ENCODE data around the gene AGK. TPM values are rescaled to one million over a fixed set of nuclear protein-coding genes. Genes with fewer than 3 reads are reported as not detected.

AGK gene
- total RNA-seq, 5 donors from 2014 or later (not counting 1 experiment from before 2014, with no cell fraction given) = 22.1 to 39.7 (median 28.8) TPM

DNA sequence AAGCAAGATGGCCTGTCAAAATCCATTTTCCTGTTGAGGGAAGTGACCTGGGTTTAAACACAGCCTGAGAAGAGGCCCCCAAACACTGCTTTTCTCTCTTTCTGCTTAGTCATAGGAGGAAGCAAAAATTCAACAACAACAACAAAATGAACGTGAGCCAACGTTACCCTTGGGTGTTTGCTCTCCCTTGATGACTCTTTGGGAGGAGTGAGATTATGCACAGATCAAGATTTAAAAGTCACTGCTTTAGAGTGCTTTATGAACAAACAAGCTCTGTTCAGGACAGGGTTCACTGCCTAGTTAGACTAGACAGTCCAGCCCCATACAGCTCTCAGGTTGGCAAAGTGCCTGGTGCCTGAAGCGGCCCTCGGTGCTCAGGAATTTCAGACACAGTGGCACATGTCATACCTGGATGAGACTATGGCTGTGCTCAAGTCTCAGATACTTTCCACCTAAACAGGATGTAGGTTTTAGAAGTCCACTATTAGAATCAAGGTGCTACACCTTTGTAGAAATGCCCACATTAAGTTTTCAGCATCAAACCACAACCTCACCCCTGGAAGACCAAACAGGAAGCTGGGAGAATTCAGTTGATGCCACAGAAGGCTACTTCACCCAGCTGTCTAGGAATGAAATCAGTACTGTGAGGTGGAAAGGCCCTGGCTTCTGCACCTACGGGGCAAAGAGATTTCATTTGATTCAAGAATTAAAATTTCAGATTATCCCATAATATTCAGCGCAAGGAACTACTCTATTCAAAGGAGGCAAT is 112.1 kb downstream of the AGK start:
- Histone ChIP-seq H3K36me3 (ENCODE audit: control insufficient read depth in 2 of 2, extremely low read depth in 1 of 2, insufficient read depth in 1 of 2, low read length in 1 of 2) (peaks cover 12 to 70% of the 10 kb centered on the region in 2 donors), H3K4me3 (ENCODE audit: control insufficient read depth in 1 of 2, extremely low read depth in 1 of 2, low read length in 1 of 2) (no peak overlapping the region), H3K27ac (ENCODE audit: low read length) (no peak overlapping the region), H3K9me3 (no peaks in the 10 kb centered on the region), H3K27me3 (replicated peaks in 1 of 2; ENCODE audit: control insufficient read depth in 2 of 2, extremely low read depth in 1 of 2, insufficient read depth in 2 of 2, low read length in 1 of 2) (no peaks in the 10 kb centered on the region), H3K4me1 (ENCODE audit: control insufficient read depth in 1 of 2, extremely low read depth in 1 of 2, insufficient read depth in 2 of 2, low read length in 2 of 2) (no peaks in the 10 kb centered on the region)
- Mint-ChIP-seq H3K27me3 (no peaks in the 10 kb centered on the region), H3K4me3 (no peak overlapping the region), H3K27ac (peak overlapping the region; percentile 64 to 74), H3K9me3 (no peaks in the 10 kb centered on the region), H3K4me1 (peaks cover 0 to 4% (median 4%) of the 10 kb centered on the region in 3 donors), H3K36me3 (peaks cover 40% of the 10 kb centered on the region)
- WGBS (ENCODE audit: insufficient coverage) = 75% methylated on average over 2 of the region's 6 CpGs
- no peak for ATAC-seq (replicated peaks in 1 of 4)
- CTCF ChIA-PET = no interaction called here
- POLR2A ChIA-PET = interaction anchor here in 1 of 2 donors (0.6 kb wide), 1 partner anchor 1183 kb away, joined by 5 read pairs; no protein-coding TSS in a partner anchor
- no peak for DNase-seq

DNA sequence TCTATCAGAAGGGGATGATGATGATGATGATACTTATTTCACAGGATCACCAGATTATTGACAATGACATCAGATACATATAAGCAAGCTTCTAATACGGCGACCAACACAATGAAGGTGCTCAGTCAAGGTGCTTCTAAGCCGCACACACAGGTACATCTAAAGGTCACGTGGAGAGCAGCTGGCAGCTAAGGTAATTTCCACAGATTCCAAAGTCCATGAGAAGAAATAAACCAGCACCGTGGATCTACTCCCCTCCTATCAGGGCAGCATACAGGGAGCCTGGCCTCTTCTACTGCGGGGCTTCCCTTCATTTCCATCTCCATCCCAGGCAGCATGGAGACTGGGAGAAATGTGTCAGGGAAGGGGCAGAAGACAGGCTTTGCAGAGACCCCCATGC is 113.2 kb downstream of the AGK start:
- Mint-ChIP-seq H3K36me3 (peaks cover 46% of the 10 kb centered on the region), H3K4me3 (no peak overlapping the region), H3K9me3 (no peaks in the 10 kb centered on the region), H3K4me1 (peaks cover 0 to 4% (median 4%) of the 10 kb centered on the region in 3 donors), H3K27ac (no peak overlapping the region), H3K27me3 (no peaks in the 10 kb centered on the region)
- ChIA-PET CTCF (interaction anchor here in 1 of 2 donors (0.6 kb wide), 1 partner anchor 1371 kb away, joined by 3 read pairs; no protein-coding TSS in a partner anchor), POLR2A (no interaction called here)
- H3K27me3 ChIP-seq (replicated peaks in 1 of 2; ENCODE audit: control insufficient read depth in 2 of 2, extremely low read depth in 1 of 2, insufficient read depth in 2 of 2, low read length in 1 of 2) = no peaks in the 10 kb centered on the region
- no peaks in the 10 kb centered on the region for H3K4me1 ChIP-seq (ENCODE audit: control insufficient read depth in 1 of 2, extremely low read depth in 1 of 2, insufficient read depth in 2 of 2, low read length in 2 of 2)
- no peaks in the 10 kb centered on the region for H3K9me3 ChIP-seq
- no peak overlapping the region for H3K27ac ChIP-seq (ENCODE audit: low read length)
- peaks cover 11 to 61% of the 10 kb centered on the region in 2 donors for H3K36me3 ChIP-seq (ENCODE audit: control insufficient read depth in 2 of 2, extremely low read depth in 1 of 2, insufficient read depth in 1 of 2, low read length in 1 of 2)
- DNase-seq = no peak
- 100% methylated on average over 4 of the region's 6 CpGs for WGBS (ENCODE audit: insufficient coverage)
- no peak overlapping the region for H3K4me3 ChIP-seq (ENCODE audit: control insufficient read depth in 1 of 2, extremely low read depth in 1 of 2, low read length in 1 of 2)
- no peak for ATAC-seq (replicated peaks in 1 of 4)

DNA sequence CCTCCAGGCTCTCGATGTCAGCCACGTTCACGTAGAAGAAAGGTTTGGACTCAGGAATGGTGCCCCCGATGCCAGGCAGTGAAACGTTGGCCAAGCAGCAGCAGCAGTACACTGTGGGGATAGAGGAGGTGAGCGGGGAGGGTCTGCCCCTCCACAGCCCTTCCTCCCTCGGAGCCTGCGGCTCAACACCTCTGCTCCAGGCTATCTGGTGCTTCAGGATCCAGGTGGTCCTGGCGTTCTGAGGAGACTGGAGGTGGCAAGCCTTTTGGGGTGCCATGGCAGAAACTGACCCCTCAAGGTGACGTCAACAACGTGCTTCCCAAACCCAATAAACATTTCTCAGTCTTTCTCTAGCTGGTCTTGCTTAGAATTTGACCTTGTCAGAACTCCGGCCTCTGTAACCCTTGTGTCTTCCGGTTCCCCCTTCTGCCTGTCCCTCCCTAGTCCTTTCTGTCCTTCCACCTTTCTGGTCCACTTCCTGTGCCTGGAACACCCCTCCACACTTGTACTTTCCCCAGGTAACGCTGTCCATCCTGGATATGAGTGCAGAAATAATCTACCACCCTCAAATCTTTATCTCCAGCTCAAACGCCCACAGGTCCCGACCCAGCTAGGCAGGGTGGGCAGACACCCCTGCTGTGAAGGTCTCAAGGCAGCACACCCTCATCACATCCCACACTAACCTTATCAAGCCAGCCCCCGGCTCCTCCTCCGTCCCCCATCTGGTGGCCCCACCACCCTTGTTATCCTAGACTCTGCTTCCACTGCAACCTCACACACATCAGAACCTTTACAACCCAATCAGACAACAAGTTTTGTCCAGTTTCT is 114.2 kb downstream of the AGK start:
- Histone ChIP-seq H3K27me3 (replicated peaks in 1 of 2; ENCODE audit: control insufficient read depth in 2 of 2, extremely low read depth in 1 of 2, insufficient read depth in 2 of 2, low read length in 1 of 2) (no peaks in the 10 kb centered on the region), H3K36me3 (ENCODE audit: control insufficient read depth in 2 of 2, extremely low read depth in 1 of 2, insufficient read depth in 1 of 2, low read length in 1 of 2) (peaks cover 9 to 53% of the 10 kb centered on the region in 2 donors), H3K9me3 (no peaks in the 10 kb centered on the region), H3K27ac (ENCODE audit: low read length) (no peak overlapping the region), H3K4me1 (ENCODE audit: control insufficient read depth in 1 of 2, extremely low read depth in 1 of 2, insufficient read depth in 2 of 2, low read length in 2 of 2) (no peaks in the 10 kb centered on the region), H3K4me3 (ENCODE audit: control insufficient read depth in 1 of 2, extremely low read depth in 1 of 2, low read length in 1 of 2) (no peak overlapping the region)
- H3K9me3 Mint-ChIP-seq = no peaks in the 10 kb centered on the region
- 94% methylated on average over 15 of the region's 18 CpGs for WGBS (ENCODE audit: insufficient coverage)
- H3K27me3 Mint-ChIP-seq = no peaks in the 10 kb centered on the region
- no peak overlapping the region for H3K4me3 Mint-ChIP-seq
- CTCF ChIA-PET = no interaction called here
- no peak for DNase-seq
- H3K4me1 Mint-ChIP-seq = peaks cover 0 to 4% (median 4%) of the 10 kb centered on the region in 3 donors
- H3K36me3 Mint-ChIP-seq = peaks cover 42% of the 10 kb centered on the region
- peak in 1 of 4 experiments; percentile 23 for ATAC-seq (replicated peaks in 1 of 4)
- no peak overlapping the region for H3K27ac Mint-ChIP-seq
- POLR2A ChIA-PET = no interaction called here

DNA sequence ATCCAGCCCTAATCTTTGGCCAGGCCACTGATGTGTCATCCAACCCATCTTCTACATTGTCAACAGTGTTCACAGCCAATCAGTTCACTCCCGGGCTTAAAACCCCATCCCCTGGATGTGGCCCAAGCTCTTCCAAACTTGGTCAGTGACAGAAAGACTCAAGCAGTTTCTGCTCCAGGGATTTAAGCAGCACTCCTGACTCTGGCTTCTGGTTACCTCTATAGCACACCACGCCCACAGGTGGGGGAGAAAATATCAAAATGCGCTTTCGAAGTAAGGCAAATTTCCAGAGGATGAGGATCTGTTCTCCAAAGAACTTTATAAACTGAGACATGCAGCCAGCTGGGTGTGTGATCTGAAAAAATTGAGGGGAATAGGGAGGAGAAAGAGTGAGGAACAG is 114.9 kb downstream of the AGK start:
- H3K27ac Mint-ChIP-seq = no peak overlapping the region
- H3K27me3 ChIP-seq (replicated peaks in 1 of 2; ENCODE audit: control insufficient read depth in 2 of 2, extremely low read depth in 1 of 2, insufficient read depth in 2 of 2, low read length in 1 of 2) = no peaks in the 10 kb centered on the region

DNA sequence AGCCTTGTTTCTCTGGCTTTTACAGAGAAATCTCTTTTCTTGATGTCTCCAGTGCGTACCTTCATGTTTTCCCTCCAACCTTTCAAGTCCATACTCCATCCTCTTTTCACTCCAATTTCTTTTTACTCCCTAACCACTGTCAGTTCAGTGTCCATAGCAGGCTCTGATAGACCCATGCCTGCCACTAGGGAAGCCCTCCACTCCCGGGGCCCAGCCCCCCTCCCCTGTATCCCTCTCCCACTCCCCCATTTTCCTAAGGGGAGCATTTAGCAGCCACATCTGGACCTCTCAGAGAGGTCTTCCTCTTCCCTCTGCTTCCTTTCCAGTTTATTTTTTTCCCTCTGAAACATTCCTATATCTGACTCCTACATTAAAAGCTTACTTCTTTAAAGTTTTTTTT is 117.6 kb downstream of the AGK start:
- Histone ChIP-seq H3K4me1 (ENCODE audit: control insufficient read depth in 1 of 2, extremely low read depth in 1 of 2, insufficient read depth in 2 of 2, low read length in 2 of 2) (no peaks in the 10 kb centered on the region), H3K9me3 (no peaks in the 10 kb centered on the region), H3K27me3 (replicated peaks in 1 of 2; ENCODE audit: control insufficient read depth in 2 of 2, extremely low read depth in 1 of 2, insufficient read depth in 2 of 2, low read length in 1 of 2) (no peaks in the 10 kb centered on the region), H3K36me3 (ENCODE audit: control insufficient read depth in 2 of 2, extremely low read depth in 1 of 2, insufficient read depth in 1 of 2, low read length in 1 of 2) (peaks cover 9 to 48% of the 10 kb centered on the region in 2 donors), H3K4me3 (ENCODE audit: control insufficient read depth in 1 of 2, extremely low read depth in 1 of 2, low read length in 1 of 2) (no peak overlapping the region), H3K27ac (ENCODE audit: low read length) (no peak overlapping the region)
- Mint-ChIP-seq H3K36me3 (peaks cover 35% of the 10 kb centered on the region), H3K27me3 (no peaks in the 10 kb centered on the region), H3K4me1 (no peaks in the 10 kb centered on the region), H3K4me3 (no peak overlapping the region), H3K27ac (peak overlapping the region in 1 of 2 donors; percentile 59), H3K9me3 (no peaks in the 10 kb centered on the region)
- POLR2A ChIA-PET = interaction anchor here in 1 of 2 donors (0.6 kb wide), 1 partner anchor 475 kb away, joined by 3 read pairs; no protein-coding TSS in a partner anchor
- 78% methylated on average over 2 of the region's 2 CpGs for WGBS (ENCODE audit: insufficient coverage)
- no peak for ATAC-seq (replicated peaks in 1 of 4)
- CTCF ChIA-PET = interaction anchor here in 1 of 2 donors (0.9 kb wide), 1 partner anchor 114 kb away, joined by 3 read pairs; no protein-coding TSS in a partner anchor
- no peak for DNase-seq

More for the DNA sequence above, 114.9 kb downstream of the AGK start:
- no peaks in the 10 kb centered on the region for H3K4me1 ChIP-seq (ENCODE audit: control insufficient read depth in 1 of 2, extremely low read depth in 1 of 2, insufficient read depth in 2 of 2, low read length in 2 of 2)
- Mint-ChIP-seq H3K27me3 (no peaks in the 10 kb centered on the region), H3K4me3 (no peak overlapping the region), H3K36me3 (peaks cover 36% of the 10 kb centered on the region), H3K4me1 (peaks cover 0 to 4% (median 4%) of the 10 kb centered on the region in 3 donors), H3K9me3 (no peaks in the 10 kb centered on the region)
- POLR2A ChIA-PET = interaction anchor here in 1 of 2 donors (0.6 kb wide), 1 partner anchor 10 kb away, joined by 4 read pairs; no protein-coding TSS in a partner anchor
- no peak overlapping the region for H3K27ac ChIP-seq (ENCODE audit: low read length)
- ATAC-seq (replicated peaks in 1 of 4) = no peak
- H3K9me3 ChIP-seq = no peaks in the 10 kb centered on the region
- CTCF ChIA-PET = no interaction called here
- H3K4me3 ChIP-seq (ENCODE audit: control insufficient read depth in 1 of 2, extremely low read depth in 1 of 2, low read length in 1 of 2) = no peak overlapping the region
- H3K36me3 ChIP-seq (ENCODE audit: control insufficient read depth in 2 of 2, extremely low read depth in 1 of 2, insufficient read depth in 1 of 2, low read length in 1 of 2) = peaks cover 9 to 54% of the 10 kb centered on the region in 2 donors
- DNase-seq = no peak
- WGBS (ENCODE audit: insufficient coverage) = 100% methylated on average over 1 of the region's 4 CpGs

All from T-cell (primary cell).